ENCODE results near the gene PKD1.

DNA sequence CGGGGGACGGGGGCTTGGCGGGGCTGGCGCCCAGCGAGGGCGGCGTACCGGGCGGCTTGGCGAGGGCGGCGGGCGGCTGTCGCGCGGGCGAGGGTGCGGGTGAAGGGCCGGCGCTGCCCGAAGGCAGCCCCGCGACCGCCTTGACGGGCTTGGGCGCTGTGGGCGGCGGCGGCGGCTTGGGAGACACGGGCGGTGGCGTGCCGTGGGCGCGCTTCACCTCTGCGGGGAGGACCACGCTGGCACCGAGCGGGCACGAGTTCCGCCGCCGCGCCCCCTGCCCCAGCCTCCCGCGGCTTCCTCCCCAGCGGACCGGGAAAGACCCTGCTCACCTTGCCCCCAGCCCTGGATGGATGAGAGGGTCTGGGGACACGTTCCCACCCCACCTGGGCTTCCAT, 43.4 kb upstream of the PKD1 start:
- TF ChIP-seq, protein P1, sequence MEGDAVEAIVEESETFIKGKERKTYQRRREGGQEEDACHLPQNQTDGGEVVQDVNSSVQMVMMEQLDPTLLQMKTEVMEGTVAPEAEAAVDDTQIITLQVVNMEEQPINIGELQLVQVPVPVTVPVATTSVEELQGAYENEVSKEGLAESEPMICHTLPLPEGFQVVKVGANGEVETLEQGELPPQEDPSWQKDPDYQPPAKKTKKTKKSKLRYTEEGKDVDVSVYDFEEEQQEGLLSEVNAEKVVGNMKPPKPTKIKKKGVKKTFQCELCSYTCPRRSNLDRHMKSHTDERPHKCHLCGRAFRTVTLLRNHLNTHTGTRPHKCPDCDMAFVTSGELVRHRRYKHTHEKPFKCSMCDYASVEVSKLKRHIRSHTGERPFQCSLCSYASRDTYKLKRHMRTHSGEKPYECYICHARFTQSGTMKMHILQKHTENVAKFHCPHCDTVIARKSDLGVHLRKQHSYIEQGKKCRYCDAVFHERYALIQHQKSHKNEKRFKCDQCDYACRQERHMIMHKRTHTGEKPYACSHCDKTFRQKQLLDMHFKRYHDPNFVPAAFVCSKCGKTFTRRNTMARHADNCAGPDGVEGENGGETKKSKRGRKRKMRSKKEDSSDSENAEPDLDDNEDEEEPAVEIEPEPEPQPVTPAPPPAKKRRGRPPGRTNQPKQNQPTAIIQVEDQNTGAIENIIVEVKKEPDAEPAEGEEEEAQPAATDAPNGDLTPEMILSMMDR (IDR thresholded peaks at IDR 0.05; ENCODE audit: low read depth, low read length): no peak
- TF ChIP-seq POLR2A (IDR thresholded peaks at IDR 0.05; ENCODE audit: extremely low read depth, insufficient read length): no peak

Measured in NB4 (cell line).